Loucy (cell line): ENCODE measurements around the gene MAST4.

Experiments
- CTCF ChIP-seq: fragments of 200-600 bp; sonication (generic); conservative IDR thresholded peaks from 2 replicates; pipeline ENCODE4 v1.5.1; 2014; ENCODE audit warnings: mild to moderate bottlenecking, antibody characterized with exemption, low read length
- EZH2phosphoT487 ChIP-seq: fragments of 200-600 bp; IDR thresholded peaks from 2 replicates; pipeline ENCODE4 v1.6.1; 2018; ENCODE audit warnings: antibody characterized with exemption, mild to moderate bottlenecking, moderate library complexity, borderline replicate concordance

DNA sequence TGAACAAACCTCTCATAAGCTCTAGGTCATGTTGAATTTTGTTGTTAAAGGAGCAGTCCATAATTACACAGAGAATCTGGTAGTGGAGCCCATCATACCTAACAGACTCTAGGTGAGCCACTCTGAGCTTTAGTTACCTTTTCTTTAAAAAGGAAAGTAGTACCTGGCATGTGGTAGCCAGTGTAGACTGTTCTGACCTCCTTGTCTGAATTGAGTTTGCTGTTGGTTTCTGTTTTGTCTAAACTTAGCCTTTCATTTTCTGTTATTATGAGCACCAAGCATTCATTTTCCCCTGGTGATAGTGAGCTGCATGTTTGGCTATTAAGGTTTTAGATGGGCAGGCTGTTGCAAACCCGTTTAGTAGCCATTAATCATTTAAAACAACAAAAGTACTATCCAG, 112.2 kb downstream of the MAST4 start:
- TF ChIP-seq CTCF (no peak), EZH2phosphoT487 (no peak)
